T-cell (primary cell): ENCODE data around the gene GDE1. TPM values are rescaled to one million over a fixed set of nuclear protein-coding genes. Genes with fewer than 3 reads are reported as not detected.

Experiments
- ATAC-seq, 4 experiments: fragments of 200-7000 bp in 3 of 4; fragments of 150-1000 bp in 1 of 4; cut with Tn5 transposase; replicated peaks in 1 of 4; 1 replicate in 3 of 4; 2 replicates in 1 of 4; pipeline ENCODE4 v1.10.0; 2021; ENCODE audit warnings: moderate library complexity in 3 of 4, mild to moderate bottlenecking in 2 of 4, moderate number of reproducible peaks in 1 of 4
- CTCF ChIA-PET, 2 donors: fragments of 300-600 bp; sonication (Branson Sonifier 250); formaldehyde crosslinking; loops; one replicate each; lab custom pipeline; 2022; ENCODE audit warnings: antibody characterized with exemption in 2 of 2; lab: Charles Lee
- POLR2A ChIA-PET, 2 donors: fragments of 300-600 bp; sonication (Branson Sonifier 250); formaldehyde crosslinking; loops; one replicate each; lab custom pipeline; 2022; ENCODE audit warnings: antibody characterized with exemption in 2 of 2; lab: Charles Lee
- DNase-seq, 35 experiments: peaks; one replicate each; pipeline versions ENCODE4 v3.0.0 to v3.0.0-alpha.2; 2013 to 2023
- H3K27ac ChIP-seq: one replicate; pipeline ENCODE4 v1.5.1; 2013; ENCODE audit warnings: low read length
- H3K27me3 ChIP-seq, 2 experiments: replicated peaks in 1 of 2; 1 replicate in 1 of 2; 2 replicates in 1 of 2; pipeline versions ENCODE4 v1.6.1 to v1.7.0; 2013; ENCODE audit warnings: low read length in 1 of 2, mixed read lengths in 1 of 2; ENCODE audit not compliant: control insufficient read depth in 2 of 2, insufficient read depth in 2 of 2; ENCODE audit errors: extremely low read depth in 1 of 2
- H3K36me3 ChIP-seq, 2 donors: 1 replicate in 1 of 2; 2 replicates in 1 of 2; pipeline versions ENCODE4 v1.6.1 to v1.7.0; 2013; ENCODE audit warnings: low read length in 1 of 2; ENCODE audit not compliant: control insufficient read depth in 2 of 2, insufficient read depth in 1 of 2; ENCODE audit errors: extremely low read depth in 1 of 2
- H3K4me1 ChIP-seq, 2 experiments: 1 replicate in 1 of 2; 2 replicates in 1 of 2; pipeline versions ENCODE4 v1.6.1 to v1.7.0; 2013; ENCODE audit warnings: low read length in 2 of 2, mixed read lengths in 1 of 2; ENCODE audit not compliant: insufficient read depth in 2 of 2, control insufficient read depth in 1 of 2; ENCODE audit errors: extremely low read depth in 1 of 2
- H3K4me3 ChIP-seq, 2 donors: 1 replicate in 1 of 2; 2 replicates in 1 of 2; pipeline versions ENCODE4 v1.5.1 to v1.7.0; 2013; ENCODE audit warnings: mild to moderate bottlenecking in 2 of 2, low read length in 1 of 2, moderate library complexity in 1 of 2; ENCODE audit not compliant: control insufficient read depth in 1 of 2; ENCODE audit errors: extremely low read depth in 1 of 2
- H3K9me3 ChIP-seq: 2 replicates; pipeline ENCODE4 v1.7.0; 2013
- H3K27ac Mint-ChIP-seq, 2 donors: one replicate each; pipeline ENCODE4 v1.8.0; 2020 to 2021; ENCODE audit warnings: mild to moderate bottlenecking in 2 of 2, mixed read lengths in 2 of 2
- H3K27me3 Mint-ChIP-seq, 2 donors: one replicate each; pipeline ENCODE4 v1.8.0; 2021 to 2022; ENCODE audit warnings: mixed read lengths in 2 of 2
- H3K36me3 Mint-ChIP-seq: one replicate; pipeline ENCODE4 v1.8.0; 2021; ENCODE audit warnings: mixed read lengths
- H3K4me1 Mint-ChIP-seq, 3 donors: one replicate each; pipeline ENCODE4 v1.8.0; 2020 to 2022; ENCODE audit warnings: mixed read lengths in 3 of 3, mild to moderate bottlenecking in 1 of 3
- H3K4me3 Mint-ChIP-seq, 3 donors: one replicate each; pipeline ENCODE4 v1.8.0; 2020 to 2022; ENCODE audit warnings: mild to moderate bottlenecking in 3 of 3, mixed read lengths in 3 of 3, moderate library complexity in 3 of 3
- H3K9me3 Mint-ChIP-seq, 3 donors: one replicate each; pipeline ENCODE4 v1.8.0; 2020 to 2022; ENCODE audit warnings: mixed read lengths in 3 of 3
- WGBS: methylation state at CpG from one replicate; pipeline ENCODE4 v1.1.5; 2013; ENCODE audit warnings: missing lambda C conversion rate; ENCODE audit not compliant: insufficient coverage; 5-methylcytosine and 5-hydroxymethylcytosine counted together
- total RNA-seq, 35 experiments: library from RNA in 6 of 35; stranded (reverse) in 6 of 35; fragments of 120-200 nt in 1 of 35; gene quantifications; one replicate each; pipeline versions ENCODE4 v1.2.1 to v1.2.4 and lab custom pipeline; 2013 to 2026

GDE1 gene
- total RNA-seq, 5 donors from 2014 or later (not counting 1 experiment from before 2014, with no cell fraction given): 19.8 to 24.8 (median 23.1) TPM

- no peak overlapping the region for H3K4me3 Mint-ChIP-seq
- Histone ChIP-seq H3K4me3 (no peak overlapping the region), H3K4me1 (no peaks in the 10 kb centered on the region), H3K9me3 (no peaks in the 10 kb centered on the region), H3K27ac (no peak overlapping the region), H3K27me3 (peaks cover 0 to 3% of the 10 kb centered on the region in 2 experiments), H3K36me3 (no peaks in the 10 kb centered on the region)
- ATAC-seq: no peak
- peaks cover 4 to 5% of the 10 kb centered on the region in 2 donors for H3K27me3 Mint-ChIP-seq
- no peaks in the 10 kb centered on the region for H3K4me1 Mint-ChIP-seq
- no peak for DNase-seq
- CTCF ChIA-PET: no interaction called here
- no peaks in the 10 kb centered on the region for H3K9me3 Mint-ChIP-seq
- H3K27ac Mint-ChIP-seq: no peak overlapping the region
- 100% methylated on average over 2 of the region's 3 CpGs for WGBS
- POLR2A ChIA-PET: no interaction called here
- no peaks in the 10 kb centered on the region for H3K36me3 Mint-ChIP-seq
Observed at GRCh38 chr16:19479302-19479721, 42.6 kb downstream of the GDE1 start.

- DNase-seq: no peak
- 67% methylated on average over 1 of the region's 1 CpG for WGBS
- CTCF ChIA-PET: no interaction called here
- H3K4me1 Mint-ChIP-seq: no peaks in the 10 kb centered on the region
- POLR2A ChIA-PET: no interaction called here
- Histone ChIP-seq H3K4me1 (no peaks in the 10 kb centered on the region), H3K4me3 (no peak overlapping the region), H3K27ac (no peak overlapping the region), H3K36me3 (no peaks in the 10 kb centered on the region), H3K27me3 (peaks cover 0 to 3% of the 10 kb centered on the region in 2 experiments), H3K9me3 (no peaks in the 10 kb centered on the region)
- H3K27me3 Mint-ChIP-seq: peaks cover 4 to 5% of the 10 kb centered on the region in 2 donors
- no peak for ATAC-seq
- no peak overlapping the region for H3K27ac Mint-ChIP-seq
- H3K36me3 Mint-ChIP-seq: no peaks in the 10 kb centered on the region
- no peaks in the 10 kb centered on the region for H3K9me3 Mint-ChIP-seq
- H3K4me3 Mint-ChIP-seq: no peak overlapping the region
Observed at GRCh38 chr16:19478505-19478904, 43.4 kb downstream of the GDE1 start.

DNA sequence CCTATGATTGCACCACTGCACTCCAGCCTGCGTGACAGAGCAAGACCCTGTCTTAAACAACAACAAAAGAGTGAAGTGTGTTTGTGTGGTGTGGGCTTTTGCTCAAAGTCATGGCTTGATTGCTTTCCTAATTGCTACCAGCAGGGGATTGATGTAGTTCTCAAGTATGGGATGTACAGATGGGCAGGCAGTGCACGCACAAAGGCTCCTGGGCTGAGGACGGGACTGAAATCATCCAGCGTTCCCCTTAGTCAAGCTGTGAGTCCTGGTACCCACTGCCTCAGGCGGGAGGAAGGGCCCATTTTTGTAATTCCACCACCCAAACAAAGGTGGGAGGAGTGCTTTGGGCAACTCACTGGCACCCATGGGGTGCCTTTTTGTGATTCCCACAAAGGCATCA lies 47.3 kb downstream of the GDE1 start:
- peaks cover 4 to 5% of the 10 kb centered on the region in 2 donors for H3K27me3 Mint-ChIP-seq
- no peak overlapping the region for H3K4me3 Mint-ChIP-seq
- no peaks in the 10 kb centered on the region for H3K9me3 Mint-ChIP-seq
- Histone ChIP-seq H3K9me3 (no peaks in the 10 kb centered on the region), H3K36me3 (no peaks in the 10 kb centered on the region), H3K4me1 (no peaks in the 10 kb centered on the region), H3K27me3 (peaks cover 0 to 7% of the 10 kb centered on the region in 2 experiments), H3K4me3 (no peak overlapping the region), H3K27ac (no peak overlapping the region)
- ATAC-seq (no peak), DNase-seq (no peak)
- no peak overlapping the region for H3K27ac Mint-ChIP-seq
- WGBS: 90% methylated on average over 2 of the region's 5 CpGs
- H3K4me1 Mint-ChIP-seq: no peaks in the 10 kb centered on the region
- ChIA-PET POLR2A (no interaction called here), CTCF (no interaction called here)
- H3K36me3 Mint-ChIP-seq: no peaks in the 10 kb centered on the region

DNA sequence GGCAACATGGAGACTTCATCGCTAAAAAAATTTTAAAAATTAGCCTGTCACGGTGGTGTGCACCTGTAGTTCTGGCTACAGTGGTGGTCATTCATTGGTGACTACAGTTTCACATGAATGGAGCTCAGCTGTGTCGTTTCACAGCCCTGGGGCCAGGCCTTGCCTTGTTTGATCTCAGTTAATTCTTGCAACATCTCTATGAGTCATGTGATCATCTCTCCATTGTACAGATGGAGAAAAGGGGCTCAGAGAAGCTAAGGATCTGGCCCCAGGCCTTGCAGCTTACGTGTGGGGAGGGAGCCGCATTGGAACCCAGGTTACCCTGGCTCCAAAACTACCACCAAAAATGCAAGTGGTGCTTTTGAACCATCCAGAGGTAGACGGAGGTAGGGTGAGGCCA lies 49.4 kb downstream of the GDE1 start:
- 65% methylated on average over 3 of the region's 6 CpGs for WGBS
- Histone ChIP-seq H3K4me1 (no peaks in the 10 kb centered on the region), H3K9me3 (no peaks in the 10 kb centered on the region), H3K27me3 (peaks cover 0 to 7% of the 10 kb centered on the region in 2 experiments), H3K4me3 (no peak overlapping the region), H3K36me3 (no peaks in the 10 kb centered on the region), H3K27ac (no peak overlapping the region)
- no peak overlapping the region for H3K4me3 Mint-ChIP-seq
- ChIA-PET POLR2A (no interaction called here), CTCF (no interaction called here)
- no peaks in the 10 kb centered on the region for H3K4me1 Mint-ChIP-seq
- H3K27me3 Mint-ChIP-seq: no peaks in the 10 kb centered on the region
- no peak for DNase-seq
- ATAC-seq: no peak
- H3K36me3 Mint-ChIP-seq: no peaks in the 10 kb centered on the region
- no peaks in the 10 kb centered on the region for H3K9me3 Mint-ChIP-seq
- no peak overlapping the region for H3K27ac Mint-ChIP-seq

DNA sequence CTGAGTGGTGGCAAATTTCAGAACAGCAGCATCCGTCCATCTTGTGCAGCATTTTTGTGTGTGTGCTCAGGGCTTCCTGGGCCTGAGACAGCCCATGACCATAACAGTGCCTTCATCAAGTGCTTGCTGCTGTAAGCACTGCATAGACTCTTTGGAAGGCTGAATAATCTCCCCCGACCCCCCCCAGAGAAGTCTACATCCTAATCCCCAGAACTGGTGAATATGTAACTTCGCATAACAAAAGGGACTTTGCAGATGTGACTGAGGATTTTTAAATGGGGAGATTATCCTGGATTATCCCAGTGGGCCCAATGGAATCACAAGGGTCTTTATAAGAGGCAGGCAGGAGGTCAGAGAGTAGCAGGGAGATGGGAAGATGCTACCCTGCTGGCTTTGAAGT lies 53.6 kb downstream of the GDE1 start:
- Histone ChIP-seq H3K4me3 (no peak overlapping the region), H3K4me1 (no peaks in the 10 kb centered on the region), H3K36me3 (no peaks in the 10 kb centered on the region), H3K9me3 (no peaks in the 10 kb centered on the region), H3K27ac (no peak overlapping the region), H3K27me3 (peaks cover 0 to 4% of the 10 kb centered on the region in 2 experiments)
- ATAC-seq: no peak
- ChIA-PET CTCF (interaction anchor here in 1 of 2 donors (0.7 kb wide), 1 partner anchor 34 kb away, joined by 4 read pairs; no protein-coding TSS in a partner anchor), POLR2A (no interaction called here)
- no peak for DNase-seq
- H3K36me3 Mint-ChIP-seq: no peaks in the 10 kb centered on the region
- no peaks in the 10 kb centered on the region for H3K27me3 Mint-ChIP-seq
- H3K27ac Mint-ChIP-seq: no peak overlapping the region
- no peaks in the 10 kb centered on the region for H3K4me1 Mint-ChIP-seq
- no peaks in the 10 kb centered on the region for H3K9me3 Mint-ChIP-seq
- 86% methylated on average over 2 of the region's 3 CpGs for WGBS
- no peak overlapping the region for H3K4me3 Mint-ChIP-seq

DNA sequence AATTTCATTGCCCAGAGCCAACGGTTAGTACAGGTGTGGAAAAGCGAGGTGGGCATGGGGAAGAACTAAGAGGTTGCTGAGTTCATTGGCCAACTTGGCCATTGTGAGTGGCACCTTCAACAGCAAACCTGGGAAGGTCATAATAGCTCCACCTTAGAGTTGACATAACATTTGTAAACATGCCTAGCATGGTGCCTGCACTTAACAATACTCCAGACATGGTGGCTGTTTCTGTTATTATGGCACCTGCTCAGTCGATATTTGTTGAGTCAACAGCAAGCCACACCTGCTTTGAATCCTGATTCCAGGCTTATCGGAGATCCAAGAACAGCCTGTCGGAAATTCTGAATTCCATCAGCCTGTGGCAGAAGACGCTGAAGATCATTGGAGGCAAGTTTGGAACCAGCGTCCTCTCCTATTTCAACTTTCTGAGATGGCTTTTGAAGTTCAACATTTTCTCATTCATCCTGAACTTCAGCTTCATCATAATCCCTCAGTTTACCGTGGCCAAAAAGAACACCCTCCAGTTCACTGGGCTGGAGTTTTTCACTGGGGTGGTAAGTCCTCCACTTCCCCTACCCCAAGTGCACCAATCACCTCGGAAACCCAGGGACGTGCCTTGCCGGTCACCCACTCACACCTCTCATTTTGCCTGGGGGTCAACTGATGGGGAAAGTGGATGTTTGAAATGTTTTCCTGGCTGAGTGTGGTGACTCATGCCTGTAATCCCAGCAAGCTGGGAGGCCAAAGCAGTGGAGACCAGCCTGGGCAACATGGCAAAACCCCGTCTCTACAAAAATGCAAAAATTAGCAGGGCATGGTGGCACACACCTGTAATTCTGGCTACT lies 58.2 kb downstream of the GDE1 start:
- CTCF ChIA-PET: no interaction called here

More for the DNA sequence above, 58.2 kb downstream of the GDE1 start:
- Mint-ChIP-seq H3K4me1 (no peaks in the 10 kb centered on the region), H3K36me3 (no peaks in the 10 kb centered on the region), H3K27me3 (peaks cover 7 to 8% of the 10 kb centered on the region in 2 donors), H3K27ac (no peak overlapping the region), H3K9me3 (no peaks in the 10 kb centered on the region), H3K4me3 (no peak overlapping the region)
- Histone ChIP-seq H3K36me3 (no peaks in the 10 kb centered on the region), H3K4me1 (no peaks in the 10 kb centered on the region), H3K27me3 (no peaks in the 10 kb centered on the region), H3K27ac (no peak overlapping the region), H3K4me3 (no peak overlapping the region), H3K9me3 (no peaks in the 10 kb centered on the region)
- ATAC-seq (no peak), DNase-seq (no peak)
- 90% methylated on average over 4 of the region's 12 CpGs for WGBS
- POLR2A ChIA-PET: no interaction called here
